Renal pelvis (tissue), 4 donors: Measurements from ENCODE around the gene CD28. TPM values are rescaled to one million over a fixed set of nuclear protein-coding genes. Genes with fewer than 3 reads are reported as not detected.
"Not testable (repeated sequence)": the region's sequence is repeated elsewhere in the genome, so short reads cannot be mapped to it uniquely, and the experiment has no call there.

Experiments used
- DNase-seq: peaks from one replicate; pipeline ENCODE4 v3.0.0-alpha.2; 2013
- polyA plus RNA-seq, 3 donors: library from polyadenylated mRNA; unstranded; fragments of 120-200 nt; gene quantifications; one replicate each; pipeline ENCODE4 v1.2.1, GENCODE V29; 2013; ENCODE audit not compliant: insufficient read length in 3 of 3

CD28 gene
- polyA plus RNA-seq, 3 donors = 1.1 to 1.9 (median 1.6) TPM

GRCh38 chr2:203685081-203685621 lies 21.3 kb upstream of the CD28 start:
- no peak for DNase-seq

- no peak for DNase-seq
Observed at GRCh38 chr2:203685789-203686420, 20.5 kb upstream of the CD28 start.

GRCh38 chr2:203687165-203687564 lies 19.3 kb upstream of the CD28 start:
- DNase-seq = no peak

- DNase-seq = no peak
Observed at GRCh38 chr2:203688798-203689197, 17.6 kb upstream of the CD28 start.

GRCh38 chr2:203689426-203690116 lies 16.9 kb upstream of the CD28 start:
- no peak for DNase-seq

GRCh38 chr2:203690117-203690431 lies 16.4 kb upstream of the CD28 start:
- DNase-seq = no peak

GRCh38 chr2:203690441-203691047 lies 15.9 kb upstream of the CD28 start:
- no peak for DNase-seq

GRCh38 chr2:203691149-203691548 lies 15.3 kb upstream of the CD28 start:
- DNase-seq = no peak

GRCh38 chr2:203692031-203692710 lies 14.3 kb upstream of the CD28 start:
- DNase-seq = peak; percentile 73

GRCh38 chr2:203693242-203693879 lies 13.1 kb upstream of the CD28 start:
- no peak for DNase-seq

GRCh38 chr2:203694191-203694590 lies 12.2 kb upstream of the CD28 start:
- no peak for DNase-seq

GRCh38 chr2:203697190-203697589 lies 9.2 kb upstream of the CD28 start:
- DNase-seq = no peak

- not testable (repeated sequence) for DNase-seq
Observed at GRCh38 chr2:203697763-203698162, 8.7 kb upstream of the CD28 start.

- DNase-seq = not testable (repeated sequence)
Observed at GRCh38 chr2:203698410-203698809, 8.0 kb upstream of the CD28 start.

- DNase-seq = no peak
Observed at GRCh38 chr2:203704430-203704829, 2.0 kb upstream of the CD28 start.

- no peak for DNase-seq
Observed at GRCh38 chr2:203705178-203705577, 1.3 kb upstream of the CD28 start.

- no peak for DNase-seq
Observed at GRCh38 chr2:203707530-203707929, 1.1 kb downstream of the CD28 start.

GRCh38 chr2:203708846-203709396 lies 2.5 kb downstream of the CD28 start:
- no peak for DNase-seq

GRCh38 chr2:203709416-203710040 lies 3.1 kb downstream of the CD28 start:
- DNase-seq = no peak

- no peak for DNase-seq
Observed at GRCh38 chr2:203710226-203710625, 3.8 kb downstream of the CD28 start.

GRCh38 chr2:203710952-203711351 lies 4.5 kb downstream of the CD28 start:
- no peak for DNase-seq
